ENCODE results near the gene ZDHHC12. TPM values are rescaled to one million over a fixed set of nuclear protein-coding genes. Genes with fewer than 3 reads are reported as not detected.

Gene ZDHHC12, protein sequence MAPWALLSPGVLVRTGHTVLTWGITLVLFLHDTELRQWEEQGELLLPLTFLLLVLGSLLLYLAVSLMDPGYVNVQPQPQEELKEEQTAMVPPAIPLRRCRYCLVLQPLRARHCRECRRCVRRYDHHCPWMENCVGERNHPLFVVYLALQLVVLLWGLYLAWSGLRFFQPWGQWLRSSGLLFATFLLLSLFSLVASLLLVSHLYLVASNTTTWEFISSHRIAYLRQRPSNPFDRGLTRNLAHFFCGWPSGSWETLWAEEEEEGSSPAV
- total RNA-seq = 27.4 and 36.9 TPM in 2 replicates

DNA sequence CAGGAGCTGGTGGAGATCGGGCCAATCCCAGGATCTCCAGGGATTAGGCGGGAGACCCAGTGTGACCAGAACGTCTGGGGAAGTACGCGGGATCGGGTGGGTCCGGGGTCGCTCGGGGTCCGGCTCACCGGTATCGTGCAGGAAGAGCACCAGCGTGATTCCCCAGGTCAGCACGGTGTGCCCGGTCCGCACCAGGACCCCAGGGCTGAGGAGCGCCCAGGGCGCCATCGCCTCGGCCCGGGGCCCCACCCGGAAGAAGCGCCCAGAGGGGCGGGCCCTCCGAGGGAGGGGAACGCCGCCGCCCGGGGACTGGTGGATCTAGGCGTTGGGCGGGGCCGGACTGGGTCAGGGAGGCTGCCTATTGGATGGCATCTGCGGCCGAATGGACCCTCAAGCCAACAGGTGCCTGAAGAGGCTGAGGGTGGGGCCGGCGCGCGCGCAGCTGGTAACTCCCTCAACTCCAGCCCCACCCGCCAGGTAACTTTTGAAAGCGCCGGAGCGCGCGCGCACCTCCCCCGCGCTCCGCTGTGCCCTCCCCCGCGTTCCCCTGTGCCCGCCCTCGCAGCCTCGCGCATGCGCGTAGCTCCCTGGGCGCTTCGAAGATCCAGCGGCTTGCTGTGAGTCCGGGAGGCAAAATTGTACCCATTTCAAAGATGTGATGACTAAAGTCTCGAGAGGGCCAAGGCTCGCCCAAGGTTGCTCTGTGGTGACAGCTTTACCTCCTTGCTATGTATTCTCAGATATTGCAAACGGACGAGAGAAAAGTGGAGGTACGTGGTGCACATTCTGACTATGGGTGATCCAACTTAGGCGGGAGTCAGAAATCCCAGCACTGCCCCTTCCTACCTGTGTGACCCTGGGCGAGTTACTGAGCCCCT lies at the start of gene ZDHHC12:
Gene ZDHHC12, minus strand, starts transcription at position 262 of the 878 bp plus-strand sequence. Its CDS starts 34 bp downstream, at position 228.

DNA sequence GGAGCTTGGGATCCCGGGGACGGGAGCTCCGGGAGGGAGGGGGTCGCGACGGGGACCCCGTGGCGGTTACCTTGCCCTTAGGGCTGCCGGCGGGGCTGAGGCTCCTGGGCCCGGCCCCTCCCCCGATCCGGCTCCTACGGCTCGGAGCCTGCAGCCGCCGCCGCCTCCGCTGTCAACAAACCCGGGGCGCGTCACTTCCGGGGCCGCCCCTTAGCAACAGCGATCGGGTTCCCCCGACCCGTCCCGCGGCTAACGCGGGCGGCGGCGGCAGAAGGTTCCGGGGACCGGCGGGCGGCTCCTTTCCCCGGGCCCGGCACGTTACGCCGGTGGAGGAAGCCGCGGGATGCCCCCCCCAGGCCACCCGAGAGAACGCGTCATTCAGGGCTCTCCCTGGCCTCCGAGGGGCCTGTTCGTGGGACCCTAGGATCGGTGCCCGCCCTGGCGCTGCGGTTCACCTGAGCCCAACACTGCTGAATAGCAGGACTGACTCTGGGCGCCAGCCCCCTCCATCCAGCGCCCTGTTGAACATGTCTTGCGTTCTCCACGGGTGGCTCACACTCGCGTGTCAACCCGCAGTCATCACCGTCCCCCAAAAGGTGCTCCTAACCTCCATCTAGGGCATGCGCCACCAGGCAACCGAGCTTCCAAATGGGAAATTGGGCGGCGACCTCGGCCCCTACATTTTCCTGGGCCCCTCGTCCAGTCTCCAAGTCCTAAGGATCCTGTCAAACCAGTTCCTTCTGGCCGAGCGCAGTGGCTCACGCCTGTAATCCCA lies 48.0 kb upstream of the ZDHHC12 start, which contains the start of gene ZER1:
Gene ZER1, minus strand, starts transcription at position 183 of the 775 bp plus-strand sequence. CDS start 16,362 bp downstream, outside the sequence.

DNA sequence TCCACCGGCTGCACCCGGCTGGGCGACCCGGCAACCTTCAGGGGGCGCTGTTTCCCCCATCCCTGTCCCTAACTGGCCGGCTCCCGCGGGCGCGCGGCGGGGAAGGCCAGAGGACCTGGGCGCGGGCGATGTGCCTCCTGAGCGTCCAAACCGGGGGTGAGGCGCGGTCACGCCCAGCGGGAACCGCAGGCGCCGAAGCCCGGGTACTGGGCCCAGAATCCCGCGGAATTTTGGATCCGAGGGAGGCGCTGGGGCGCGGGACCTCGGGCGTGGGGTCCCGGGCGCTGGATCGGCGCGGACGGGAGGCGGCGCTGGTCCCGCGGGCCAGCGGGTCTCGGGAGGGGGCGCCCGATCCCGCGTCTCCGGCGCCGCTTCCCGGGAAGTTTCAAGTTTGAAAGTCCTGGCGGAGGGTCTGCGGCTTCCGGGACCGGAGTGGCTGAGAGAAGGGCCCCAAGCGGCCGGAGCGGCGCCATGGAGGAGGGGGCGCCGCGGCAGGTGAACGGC lies 21.4 kb downstream of the ZDHHC12 start, which contains the start of gene PKN3:
Gene PKN3, plus strand, starts transcription at position 59 of the 504 bp plus-strand sequence. Its CDS starts 413 bp downstream, at position 472.

DNA sequence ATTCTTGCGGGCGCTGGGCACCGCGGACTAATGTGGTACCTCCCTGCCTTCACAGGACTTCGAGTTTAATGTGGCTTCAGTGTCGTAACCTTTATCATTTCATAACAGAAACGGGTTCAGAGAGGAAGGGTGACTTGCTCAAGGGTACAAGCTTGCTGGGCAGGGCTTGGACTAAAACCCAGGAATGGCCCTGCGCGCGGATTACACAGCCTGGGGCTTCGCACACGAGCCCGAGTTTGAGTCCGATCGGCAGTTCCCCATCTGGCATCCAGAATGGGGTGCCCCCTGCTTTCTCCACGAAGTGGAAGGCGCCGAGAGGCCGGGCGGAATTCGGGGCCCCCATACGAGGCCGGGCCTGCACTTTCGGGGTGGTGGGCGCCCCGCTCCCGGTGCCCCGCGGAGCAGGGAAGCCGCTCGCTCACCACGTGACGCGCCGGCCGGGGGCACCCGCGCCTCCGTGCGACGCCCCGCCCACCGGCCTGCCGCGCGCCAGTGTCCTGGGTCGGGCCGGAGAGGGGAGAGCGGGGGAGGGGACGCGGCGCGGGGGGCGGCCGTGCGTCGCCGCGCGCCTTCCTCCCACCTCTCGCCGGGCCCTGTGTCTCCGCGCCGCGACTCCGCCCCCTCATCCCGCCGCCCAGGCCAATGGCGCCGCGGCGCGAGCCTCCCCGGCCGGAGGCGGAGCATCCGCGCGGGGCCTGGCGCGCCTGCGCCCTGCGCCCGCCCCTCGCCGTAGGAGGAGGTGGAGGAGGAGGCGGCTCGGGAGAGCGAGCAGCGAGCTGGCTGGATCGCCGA lies 35.2 kb downstream of the ZDHHC12 start, which contains the start of gene SET:
Gene SET, plus strand, starts transcription at position 722 of the 792 bp plus-strand sequence. CDS start 361 bp downstream, outside the sequence.

Other genes starting within 250 kb of the ZDHHC12 start
- gene GLE1, start 219.4 kb downstream of the ZDHHC12 start, total RNA-seq = 11.6 and 24.1 TPM in 2 replicates
- gene SPTAN1, start 171.5 kb downstream of the ZDHHC12 start, total RNA-seq = 105 and 111 TPM in 2 replicates
- gene DYNC2I2, start 67.3 kb downstream of the ZDHHC12 start, total RNA-seq = 16.5 and 18.5 TPM in 2 replicates
- gene SET, start 34.9 kb downstream of the ZDHHC12 start, total RNA-seq = 144 and 181 TPM in 2 replicates
- 1.2 and 1.3 TPM in 2 replicates for gene PKN3, start 21.6 kb downstream of the ZDHHC12 start, total RNA-seq
- 34.2 and 40.6 TPM in 2 replicates for gene ZER1, start 47.8 kb upstream of the ZDHHC12 start, total RNA-seq
- gene TBC1D13, start 63.1 kb upstream of the ZDHHC12 start, total RNA-seq = 12.9 and 18.2 TPM in 2 replicates
- 11.2 and 19.1 TPM in 2 replicates for gene ENDOG, start 94.4 kb upstream of the ZDHHC12 start, total RNA-seq
- 9.2 and 17.9 TPM in 2 replicates for gene SPOUT1, start 105.7 kb upstream of the ZDHHC12 start, total RNA-seq
- gene KYAT1, start 157.8 kb upstream of the ZDHHC12 start, total RNA-seq = 2.6 and 3.2 TPM in 2 replicates
- gene LRRC8A, start 158.0 kb upstream of the ZDHHC12 start, total RNA-seq = 30.5 and 31.8 TPM in 2 replicates
- gene PHYHD1, start 196.9 kb upstream of the ZDHHC12 start, total RNA-seq = 33.5 and 39.1 TPM in 2 replicates
- gene DOLK, start 223.5 kb upstream of the ZDHHC12 start, total RNA-seq = 20.7 and 21.4 TPM in 2 replicates
- 32.4 and 53.9 TPM in 2 replicates for gene NUP188, start 223.6 kb upstream of the ZDHHC12 start, total RNA-seq

Data from cardiac ventricle fibroblast (primary cell).